Measurements from ENCODE around the gene CD200R1.

- TF ChIP-seq POLR2A (IDR thresholded peaks at IDR 0.05) (no peak), CTCF (IDR thresholded peaks at IDR 0.05) (no peak)
Observed at GRCh38 chr3:112956351-112956750, 18.6 kb downstream of the CD200R1 start.
